Loucy (cell line): Measurements from ENCODE around the gene FSIP1.

Experiments used
- H2AFZ ChIP-seq: fragments of 200-600 bp; sonication (generic); 2 replicates; pipeline ENCODE4 v1.6.0; 2016; ENCODE audit warnings: antibody characterized with exemption, mild to moderate bottlenecking, low read length, moderate library complexity
- H3F3A ChIP-seq: fragments of 200-600 bp; 2 replicates; pipeline ENCODE4 v1.6.0; 2016; ENCODE audit warnings: antibody characterized with exemption, low read depth, mild to moderate bottlenecking
- H3K27me3 ChIP-seq: fragments of 200-600 bp; sonication (generic); 2 replicates; pipeline ENCODE4 v1.6.1; 2014; ENCODE audit warnings: low read length, mild to moderate bottlenecking; ENCODE audit not compliant: insufficient read depth, poor library complexity, severe bottlenecking
- H3K36me3 ChIP-seq: fragments of 200-600 bp; sonication (generic); 2 replicates; pipeline ENCODE4 v1.6.1; 2016; ENCODE audit warnings: low read length; ENCODE audit not compliant: insufficient read depth
- H3K4me1 ChIP-seq: fragments of 200-600 bp; sonication (generic); 2 replicates; pipeline ENCODE4 v1.5.1; 2014; ENCODE audit warnings: low read length, mild to moderate bottlenecking; ENCODE audit not compliant: insufficient read depth, poor library complexity, severe bottlenecking
- H3K4me2 ChIP-seq: fragments of 200-600 bp; sonication (generic); 2 replicates; pipeline ENCODE4 v1.6.0; 2014; ENCODE audit warnings: antibody characterized with exemption, low read length, low read depth, mild to moderate bottlenecking; ENCODE audit not compliant: poor library complexity, severe bottlenecking
- H3K4me3 ChIP-seq: fragments of 200-600 bp; sonication (generic); 2 replicates; pipeline ENCODE4 v1.5.1; 2014; ENCODE audit warnings: low read length, mild to moderate bottlenecking, mixed read lengths; ENCODE audit not compliant: poor library complexity, severe bottlenecking
- H3K79me2 ChIP-seq: fragments of 200-600 bp; sonication (generic); 2 replicates; pipeline ENCODE4 v1.6.1; 2014; ENCODE audit warnings: low read length; ENCODE audit not compliant: insufficient read depth
- H3K9ac ChIP-seq: fragments of 200-600 bp; sonication (generic); 2 replicates; pipeline ENCODE4 v1.6.0; 2014; ENCODE audit warnings: mild to moderate bottlenecking, low read depth, low read length, moderate library complexity; ENCODE audit not compliant: poor library complexity, severe bottlenecking
- H3K9me2 ChIP-seq: fragments of 200-600 bp; sonication (generic); replicated peaks from 2 replicates; pipeline ENCODE4 v1.6.1; 2016; ENCODE audit warnings: low read depth, low read length, mixed read lengths
- H3K9me3 ChIP-seq: fragments of 200-600 bp; sonication (generic); 2 replicates; pipeline ENCODE4 v1.6.1; 2014; ENCODE audit warnings: mild to moderate bottlenecking, antibody characterized with exemption, low read length, low read depth; ENCODE audit not compliant: insufficient read depth
- H4K20me1 ChIP-seq: fragments of 200-600 bp; sonication (generic); 2 replicates; pipeline ENCODE4 v1.6.0; 2014; ENCODE audit warnings: antibody characterized with exemption, low read length, mild to moderate bottlenecking; ENCODE audit not compliant: insufficient read depth, poor library complexity, severe bottlenecking
- EZH2phosphoT487 ChIP-seq: fragments of 200-600 bp; IDR thresholded peaks from 2 replicates; pipeline ENCODE4 v1.6.1; 2018; ENCODE audit warnings: antibody characterized with exemption, mild to moderate bottlenecking, moderate library complexity, borderline replicate concordance
- TF ChIP-seq, protein P1 (sequence below): fragments of 200-600 bp; sonication (generic); conservative IDR thresholded peaks from 2 replicates; pipeline ENCODE4 v1.5.1; 2014; ENCODE audit warnings: mild to moderate bottlenecking, antibody characterized with exemption, low read length

The FSIP1 gene

DNA sequence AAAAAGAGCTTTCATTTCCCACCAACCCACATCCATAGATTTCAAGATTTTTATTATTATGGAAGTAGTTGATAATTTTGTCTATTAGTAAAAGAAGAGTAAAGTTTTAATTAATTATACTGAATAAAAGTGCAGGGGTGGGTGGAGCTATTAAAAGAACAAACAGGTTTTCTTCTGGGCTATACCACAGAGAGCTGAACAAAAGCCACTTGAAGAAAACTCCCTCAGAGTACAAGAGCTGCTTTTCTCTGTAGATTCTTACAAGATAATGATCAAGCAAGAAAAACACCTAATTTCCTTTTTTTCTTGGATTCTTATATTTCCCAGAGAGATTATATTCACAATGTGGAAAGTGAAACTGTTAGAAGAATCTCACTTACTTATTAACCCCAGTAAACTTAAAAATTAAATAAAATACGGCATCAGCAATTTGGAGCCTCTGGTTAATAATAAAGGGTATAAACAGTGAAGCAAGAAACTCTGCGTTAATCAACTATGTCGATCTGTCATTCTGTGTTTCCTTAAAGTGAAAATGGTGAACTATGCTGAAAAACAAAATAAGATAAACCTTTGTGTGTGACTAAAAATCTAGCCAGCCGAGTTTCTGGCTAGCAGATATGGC lies 116.9 kb downstream of the FSIP1 start:
- no peak for TF ChIP-seq EZH2phosphoT487
- TF ChIP-seq, protein P1, sequence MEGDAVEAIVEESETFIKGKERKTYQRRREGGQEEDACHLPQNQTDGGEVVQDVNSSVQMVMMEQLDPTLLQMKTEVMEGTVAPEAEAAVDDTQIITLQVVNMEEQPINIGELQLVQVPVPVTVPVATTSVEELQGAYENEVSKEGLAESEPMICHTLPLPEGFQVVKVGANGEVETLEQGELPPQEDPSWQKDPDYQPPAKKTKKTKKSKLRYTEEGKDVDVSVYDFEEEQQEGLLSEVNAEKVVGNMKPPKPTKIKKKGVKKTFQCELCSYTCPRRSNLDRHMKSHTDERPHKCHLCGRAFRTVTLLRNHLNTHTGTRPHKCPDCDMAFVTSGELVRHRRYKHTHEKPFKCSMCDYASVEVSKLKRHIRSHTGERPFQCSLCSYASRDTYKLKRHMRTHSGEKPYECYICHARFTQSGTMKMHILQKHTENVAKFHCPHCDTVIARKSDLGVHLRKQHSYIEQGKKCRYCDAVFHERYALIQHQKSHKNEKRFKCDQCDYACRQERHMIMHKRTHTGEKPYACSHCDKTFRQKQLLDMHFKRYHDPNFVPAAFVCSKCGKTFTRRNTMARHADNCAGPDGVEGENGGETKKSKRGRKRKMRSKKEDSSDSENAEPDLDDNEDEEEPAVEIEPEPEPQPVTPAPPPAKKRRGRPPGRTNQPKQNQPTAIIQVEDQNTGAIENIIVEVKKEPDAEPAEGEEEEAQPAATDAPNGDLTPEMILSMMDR = no peak
- Histone ChIP-seq H3K9ac (no peak overlapping the region), H3K4me2 (no peak overlapping the region)

DNA sequence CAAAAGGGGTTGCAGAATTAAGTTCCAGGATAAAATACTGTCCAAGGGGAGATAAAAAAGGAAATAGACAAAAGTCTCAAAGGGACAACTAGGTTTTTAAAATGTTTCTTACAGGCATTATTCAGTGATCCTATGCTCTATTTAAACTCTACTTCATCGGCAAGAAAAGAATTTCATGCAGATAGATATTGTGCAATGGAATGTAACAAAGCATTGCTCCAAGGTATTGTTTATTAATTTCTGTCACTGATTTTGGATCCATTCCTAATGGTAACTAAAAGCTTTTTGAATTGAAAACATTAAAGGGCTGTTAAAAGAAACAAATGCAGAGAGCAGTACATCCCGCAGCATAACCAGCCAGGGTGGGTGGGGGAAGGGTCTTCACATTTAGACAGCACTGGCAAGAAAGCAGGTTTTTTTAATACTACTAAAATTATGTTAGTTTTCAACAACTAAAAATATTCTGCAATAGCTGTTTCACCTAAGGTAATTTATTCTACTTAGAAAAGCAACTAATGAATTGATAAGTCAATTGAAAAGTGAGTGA lies 118.9 kb downstream of the FSIP1 start:
- Histone ChIP-seq H3F3A (no peaks in the 10 kb centered on the region), H3K9me2 (no peaks in the 10 kb centered on the region), H3K4me2 (no peak overlapping the region), H3K9me3 (peaks cover 3% of the 10 kb centered on the region; the same call in 1 of the 2 replicates), H3K9ac (no peak overlapping the region), H3K36me3 (no peaks in the 10 kb centered on the region), H3K79me2 (no peaks in the 10 kb centered on the region), H4K20me1 (no peaks in the 10 kb centered on the region), H3K27me3 (no peaks in the 10 kb centered on the region), H2AFZ (no peak overlapping the region), H3K4me1 (no peaks in the 10 kb centered on the region), H3K4me3 (no peak overlapping the region)
- TF ChIP-seq EZH2phosphoT487 = no peak
- TF ChIP-seq, protein P1 = no peak

More for the DNA sequence above, 116.9 kb downstream of the FSIP1 start:
- no peaks in the 10 kb centered on the region for H3K4me1 ChIP-seq
- no peaks in the 10 kb centered on the region for H3K36me3 ChIP-seq
- H3K9me2 ChIP-seq = no peaks in the 10 kb centered on the region
- no peak overlapping the region for H3K4me3 ChIP-seq
- no peaks in the 10 kb centered on the region for H3K79me2 ChIP-seq
- no peaks in the 10 kb centered on the region for H3K27me3 ChIP-seq
- H3K9me3 ChIP-seq = no peaks in the 10 kb centered on the region
- no peak overlapping the region for H2AFZ ChIP-seq
- no peaks in the 10 kb centered on the region for H3F3A ChIP-seq
- H4K20me1 ChIP-seq = no peaks in the 10 kb centered on the region

DNA sequence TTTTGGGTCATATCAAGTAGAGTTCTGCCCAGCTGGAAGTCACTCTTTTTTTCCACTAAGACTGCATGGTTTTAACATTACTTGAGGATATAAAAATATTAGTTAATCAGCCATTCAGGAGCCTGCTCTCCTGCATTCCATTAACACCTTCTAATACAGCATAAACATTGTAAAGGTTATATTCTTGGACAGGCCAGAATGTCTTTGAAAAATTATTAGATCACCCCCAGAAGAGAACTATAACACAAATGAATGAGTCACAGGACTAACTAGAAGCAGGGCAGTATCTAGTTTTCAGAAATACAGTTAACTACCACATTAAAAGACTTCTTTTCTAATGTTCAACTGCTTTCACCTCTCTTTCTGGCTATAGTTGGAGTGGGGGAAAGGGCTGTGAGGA lies 120.9 kb downstream of the FSIP1 start:
- Histone ChIP-seq H3K9me3 (peaks cover 6% of the 10 kb centered on the region; the same call in 1 of the 2 replicates), H2AFZ (no peak overlapping the region), H3K79me2 (no peaks in the 10 kb centered on the region), H3K4me1 (no peaks in the 10 kb centered on the region), H3K27me3 (no peaks in the 10 kb centered on the region), H3K4me3 (no peak overlapping the region), H3K36me3 (no peaks in the 10 kb centered on the region), H3K9me2 (no peaks in the 10 kb centered on the region), H3F3A (no peaks in the 10 kb centered on the region), H4K20me1 (no peaks in the 10 kb centered on the region), H3K4me2 (no peak overlapping the region), H3K9ac (no peak overlapping the region)
- TF ChIP-seq, protein P1 = no peak
- TF ChIP-seq EZH2phosphoT487 = no peak
